ENCODE data around the gene SLC25A33.

The SLC25A33 gene

GRCh38 chr1:9628541-9629444 lies 89.5 kb downstream of the SLC25A33 start:
- peak; percentile 64 for DNase-seq

- peak; percentile 63 for DNase-seq
Observed at GRCh38 chr1:9629445-9630201, 90.4 kb downstream of the SLC25A33 start.

GRCh38 chr1:9630331-9631111 lies 91.3 kb downstream of the SLC25A33 start:
- no peak for DNase-seq

GRCh38 chr1:9631613-9632012 lies 92.3 kb downstream of the SLC25A33 start:
- DNase-seq, result no peak

- no peak for DNase-seq
Observed at GRCh38 chr1:9633493-9633892, 94.2 kb downstream of the SLC25A33 start.

GRCh38 chr1:9634582-9634981 lies 95.3 kb downstream of the SLC25A33 start:
- DNase-seq, result no peak

Data from stimulated activated naive CD4-positive, alpha-beta T cell treated with Interleukin-2 at 50 U/mL for 16 hours (primary cell).